Adrenal gland (tissue), 5 donors: ENCODE results near the gene YIF1B.

Experiments used
- POLR2A ChIP-seq, 2 donors: fragments of 450-650 bp; IDR thresholded peaks; one replicate each; pipeline ENCODE4 v1.6.1; 2017; ENCODE audit warnings: antibody characterized with exemption in 2 of 2, mild to moderate bottlenecking in 2 of 2, moderate library complexity in 1 of 2
- TF ChIP-seq, protein P1 (sequence below), 6 experiments: fragments of 450-650 bp in 4 of 6; fragments of 200-600 bp in 2 of 6; sonication (generic) in 1 of 6; IDR thresholded peaks; 1 replicate in 5 of 6; 2 replicates in 1 of 6; pipeline versions ENCODE4 v1.5.1 to v1.8.0; 2016 to 2021; ENCODE audit warnings: antibody characterized with exemption in 6 of 6, mild to moderate bottlenecking in 2 of 6, moderate library complexity in 1 of 6
- donor health status: DM: no; HTN: no; CAD: no.

DNA sequence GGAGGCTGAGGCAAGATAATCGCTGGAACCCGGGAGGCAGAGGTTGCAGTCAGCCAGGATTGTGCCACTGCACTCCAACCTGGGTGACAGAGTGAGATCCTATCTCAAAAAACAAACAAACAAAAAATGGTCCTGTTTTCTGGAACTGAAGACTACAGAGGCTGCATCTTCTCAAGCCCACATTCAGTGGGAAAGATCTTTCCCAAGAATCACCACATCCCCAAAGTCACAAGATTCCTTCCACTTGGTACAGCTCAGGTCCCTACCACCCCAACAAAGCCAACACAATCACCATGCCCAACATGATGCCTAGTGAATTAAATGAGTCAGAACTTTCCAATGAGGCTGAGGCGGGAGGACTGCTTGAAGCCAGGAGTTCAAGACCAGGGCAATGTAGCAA, 35.1 kb upstream of the YIF1B start:
- no peak for TF ChIP-seq POLR2A (IDR thresholded peaks at IDR 0.05)
- TF ChIP-seq, protein P1, sequence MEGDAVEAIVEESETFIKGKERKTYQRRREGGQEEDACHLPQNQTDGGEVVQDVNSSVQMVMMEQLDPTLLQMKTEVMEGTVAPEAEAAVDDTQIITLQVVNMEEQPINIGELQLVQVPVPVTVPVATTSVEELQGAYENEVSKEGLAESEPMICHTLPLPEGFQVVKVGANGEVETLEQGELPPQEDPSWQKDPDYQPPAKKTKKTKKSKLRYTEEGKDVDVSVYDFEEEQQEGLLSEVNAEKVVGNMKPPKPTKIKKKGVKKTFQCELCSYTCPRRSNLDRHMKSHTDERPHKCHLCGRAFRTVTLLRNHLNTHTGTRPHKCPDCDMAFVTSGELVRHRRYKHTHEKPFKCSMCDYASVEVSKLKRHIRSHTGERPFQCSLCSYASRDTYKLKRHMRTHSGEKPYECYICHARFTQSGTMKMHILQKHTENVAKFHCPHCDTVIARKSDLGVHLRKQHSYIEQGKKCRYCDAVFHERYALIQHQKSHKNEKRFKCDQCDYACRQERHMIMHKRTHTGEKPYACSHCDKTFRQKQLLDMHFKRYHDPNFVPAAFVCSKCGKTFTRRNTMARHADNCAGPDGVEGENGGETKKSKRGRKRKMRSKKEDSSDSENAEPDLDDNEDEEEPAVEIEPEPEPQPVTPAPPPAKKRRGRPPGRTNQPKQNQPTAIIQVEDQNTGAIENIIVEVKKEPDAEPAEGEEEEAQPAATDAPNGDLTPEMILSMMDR (IDR thresholded peaks at IDR 0.05), result no peak
